Transverse colon (tissue), 4 donors: ENCODE results near the gene CDH11. TPM values are rescaled to one million over a fixed set of nuclear protein-coding genes. Genes with fewer than 3 reads are reported as not detected.

Experiments used
- DNase-seq: peaks from one replicate; pipeline ENCODE4 v3.0.0-alpha.2; 2019
- H3K27ac ChIP-seq, 4 donors: fragments of 200-600 bp; sonication (generic); 2 replicates each; pipeline ENCODE4 v1.5.1; 2016 to 2018; ENCODE audit warnings: inconsistent platforms in 4 of 4
- H3K27me3 ChIP-seq: fragments of 200-600 bp; sonication (generic); 2 replicates; pipeline ENCODE4 v1.5.1; 2017; ENCODE audit warnings: inconsistent platforms
- H3K36me3 ChIP-seq, 4 donors: fragments of 200-600 bp; sonication (generic); 2 replicates each; pipeline ENCODE4 v1.5.1; 2017 to 2019; ENCODE audit warnings: inconsistent platforms in 4 of 4
- H3K4me1 ChIP-seq, 4 donors: fragments of 200-600 bp; sonication (generic); 2 replicates each; pipeline ENCODE4 v1.5.1; 2017 to 2020; ENCODE audit warnings: inconsistent platforms in 4 of 4
- H3K4me3 ChIP-seq, 4 donors: fragments of 200-600 bp; sonication (generic); 1 replicate in 1 of 4; 2 replicates in 3 of 4; pipeline versions ENCODE4 v1.5.1 to v1.6.1; 2017 to 2019; ENCODE audit warnings: inconsistent platforms in 4 of 4
- H3K9me3 ChIP-seq, 2 donors: fragments of 200-600 bp; sonication (generic); 2 replicates each; pipeline ENCODE4 v1.5.1; 2017 to 2019; ENCODE audit warnings: inconsistent platforms in 2 of 2
- EP300 ChIP-seq: sonication (generic); formaldehyde crosslinking; IDR thresholded peaks from one replicate; pipeline ENCODE4 v1.6.1; 2017; ENCODE audit warnings: antibody characterized with exemption, low read depth
- POLR2A ChIP-seq: fragments of 450-650 bp; IDR thresholded peaks from one replicate; pipeline ENCODE4 v1.6.1; 2016; ENCODE audit warnings: antibody characterized with exemption, mild to moderate bottlenecking, moderate library complexity
- POLR2AphosphoS5 ChIP-seq, 3 donors: sonication (generic); formaldehyde crosslinking; IDR thresholded peaks; one replicate each; pipeline ENCODE4 v1.6.1; 2016; ENCODE audit warnings: antibody characterized with exemption in 3 of 3
- WGBS, 2 donors: methylation state at CpG; one replicate each; pipeline ENCODE4 v1.1.5; 2018; ENCODE audit warnings: low coverage in 1 of 2; 5-methylcytosine and 5-hydroxymethylcytosine counted together
- in situ Hi-C, 4 donors: fragments of 200-750 bp; cut with MboI; loops; one replicate each; pipeline versions ENCODE4 v1.15.0 to v1.15.1; 2017; ENCODE audit warnings: low sequenced_read_pairs in 3 of 4, low pct_ligation_motif_present in 1 of 4, low pct_unique_long_range_greater_than_20kb in 1 of 4
- intact Hi-C: fragments of 100-400 bp; cut with DNase I; formaldehyde crosslinking; loops from one replicate; pipeline ENCODE4 v1.15.1; 2023; ENCODE audit warnings: low total_unique reads
- total RNA-seq, 4 donors: library from RNA; depleted of rRNA; stranded (reverse); fragments of >200 nt; gene quantifications; one replicate each; pipeline ENCODE4 v1.1.0, GENCODE V29; 2016
- TF ChIP-seq, protein P1 (sequence below), 5 experiments: fragments of 200-600 bp in 3 of 5; fragments of 450-650 bp in 2 of 5; sonication (generic) in 3 of 5; IDR thresholded peaks; 1 replicate in 2 of 5; 2 replicates in 3 of 5; pipeline ENCODE4 v1.5.1; 2016 to 2017; ENCODE audit warnings: antibody characterized with exemption in 5 of 5, inconsistent platforms in 3 of 5, mild to moderate bottlenecking in 2 of 5, moderate library complexity in 1 of 5

CDH11 gene
- total RNA-seq, 4 donors from 2014 or later: 8.2 to 141 (median 9.2) TPM

DNA sequence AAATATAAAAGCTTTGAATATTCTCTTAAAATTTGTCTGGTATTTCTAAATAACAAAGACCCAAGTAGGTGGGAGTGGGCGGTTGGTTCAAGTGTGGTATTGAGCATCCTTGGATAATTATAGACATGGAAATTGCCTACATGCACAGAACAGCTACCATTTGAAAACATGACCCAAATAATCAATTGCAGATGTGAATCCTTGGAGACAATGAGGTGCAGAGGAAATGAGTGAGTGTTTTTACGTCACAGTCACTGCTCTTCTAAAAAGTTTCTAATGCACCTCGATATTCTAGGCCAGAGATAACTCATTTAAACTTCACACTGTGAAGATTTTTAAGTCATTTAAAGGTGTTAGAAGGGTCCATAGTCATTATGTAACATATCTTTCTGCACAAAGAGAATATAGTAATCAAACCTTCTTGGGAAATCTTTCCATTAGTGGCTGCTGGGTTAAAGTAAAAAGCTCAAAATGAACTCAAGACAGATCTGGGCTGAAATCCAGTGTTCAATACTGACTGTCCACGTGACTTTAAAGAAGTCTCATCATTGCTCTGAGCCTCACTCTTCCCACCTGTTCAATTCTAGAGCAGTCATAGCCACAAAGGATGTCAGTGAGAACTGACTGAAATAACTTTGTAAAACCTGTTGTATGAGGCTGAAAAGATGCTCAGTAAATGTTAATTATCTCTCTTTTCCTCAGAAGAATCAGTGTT lies 144.5 kb downstream of the CDH11 start:
- H3K9me3 ChIP-seq: no peaks in the 10 kb centered on the region

GRCh38 chr16:64975821-64976220 lies 146.0 kb downstream of the CDH11 start:
- in situ Hi-C loops: no loop called here
- no peak for DNase-seq

More for the DNA sequence above, 144.5 kb downstream of the CDH11 start:
- intact Hi-C loops (no loop called here), in situ Hi-C loops (no loop called here)
- Histone ChIP-seq H3K4me1 (no peaks in the 10 kb centered on the region), H3K36me3 (no peaks in the 10 kb centered on the region), H3K27me3 (no peaks in the 10 kb centered on the region), H3K4me3 (no peak overlapping the region), H3K27ac (no peak overlapping the region)
- no peak for DNase-seq
- 62 to 70% methylated on average over 4 of the region's 4 CpGs for WGBS, 2 donors
- TF ChIP-seq POLR2AphosphoS5 (IDR thresholded peaks at IDR 0.05): no peak
- no peak for TF ChIP-seq POLR2A
- TF ChIP-seq, protein P1, sequence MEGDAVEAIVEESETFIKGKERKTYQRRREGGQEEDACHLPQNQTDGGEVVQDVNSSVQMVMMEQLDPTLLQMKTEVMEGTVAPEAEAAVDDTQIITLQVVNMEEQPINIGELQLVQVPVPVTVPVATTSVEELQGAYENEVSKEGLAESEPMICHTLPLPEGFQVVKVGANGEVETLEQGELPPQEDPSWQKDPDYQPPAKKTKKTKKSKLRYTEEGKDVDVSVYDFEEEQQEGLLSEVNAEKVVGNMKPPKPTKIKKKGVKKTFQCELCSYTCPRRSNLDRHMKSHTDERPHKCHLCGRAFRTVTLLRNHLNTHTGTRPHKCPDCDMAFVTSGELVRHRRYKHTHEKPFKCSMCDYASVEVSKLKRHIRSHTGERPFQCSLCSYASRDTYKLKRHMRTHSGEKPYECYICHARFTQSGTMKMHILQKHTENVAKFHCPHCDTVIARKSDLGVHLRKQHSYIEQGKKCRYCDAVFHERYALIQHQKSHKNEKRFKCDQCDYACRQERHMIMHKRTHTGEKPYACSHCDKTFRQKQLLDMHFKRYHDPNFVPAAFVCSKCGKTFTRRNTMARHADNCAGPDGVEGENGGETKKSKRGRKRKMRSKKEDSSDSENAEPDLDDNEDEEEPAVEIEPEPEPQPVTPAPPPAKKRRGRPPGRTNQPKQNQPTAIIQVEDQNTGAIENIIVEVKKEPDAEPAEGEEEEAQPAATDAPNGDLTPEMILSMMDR (IDR thresholded peaks at IDR 0.05): no peak
- no peak for TF ChIP-seq EP300

DNA sequence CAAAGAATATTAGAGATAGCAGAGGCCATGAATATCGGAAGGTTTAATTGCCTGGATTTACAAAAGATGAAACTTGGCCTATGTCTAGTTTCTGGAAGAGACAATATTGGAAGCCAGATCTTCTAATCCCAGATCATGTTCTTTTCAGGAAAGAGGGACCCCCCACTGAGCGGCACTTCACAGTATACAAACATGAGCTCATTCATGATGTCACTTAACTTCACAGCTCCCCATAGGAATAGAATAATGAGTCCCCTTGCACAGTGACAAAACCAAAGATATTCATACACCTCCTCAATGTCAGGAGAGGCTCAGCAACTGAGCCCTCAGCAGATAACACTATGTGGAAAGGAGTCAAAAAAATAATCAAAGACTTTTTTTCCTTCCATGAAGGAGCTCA lies 147.5 kb downstream of the CDH11 start:
- Histone ChIP-seq H3K27ac (no peak overlapping the region), H3K27me3 (no peaks in the 10 kb centered on the region), H3K9me3 (no peaks in the 10 kb centered on the region), H3K4me1 (no peaks in the 10 kb centered on the region), H3K4me3 (no peak overlapping the region), H3K36me3 (peaks cover 0 to 4% (median 0%) of the 10 kb centered on the region in 4 donors)
- intact Hi-C loops: no loop called here
- WGBS, 2 donors: 78 to 84% methylated on average over 1 to 2 of the region's 2 CpGs
- in situ Hi-C loops: no loop called here
- no peak for DNase-seq
- TF ChIP-seq EP300 (no peak), POLR2A (no peak), POLR2AphosphoS5 (IDR thresholded peaks at IDR 0.05) (no peak)
- TF ChIP-seq, protein P1 (IDR thresholded peaks at IDR 0.05): no peak

More at GRCh38 chr16:64975821-64976220, 146.0 kb downstream of the CDH11 start:
- no peaks in the 10 kb centered on the region for H3K27me3 ChIP-seq
- no peaks in the 10 kb centered on the region for H3K9me3 ChIP-seq
- H3K4me3 ChIP-seq: no peak overlapping the region
- H3K36me3 ChIP-seq: peaks cover 0 to 4% (median 0%) of the 10 kb centered on the region in 4 donors
- intact Hi-C loops: no loop called here
- WGBS, 2 donors: 80 to 100% methylated on average over 1 of the region's 1 CpG
- H3K27ac ChIP-seq: no peak overlapping the region
- TF ChIP-seq EP300: no peak
- TF ChIP-seq POLR2A: no peak
- TF ChIP-seq POLR2AphosphoS5 (IDR thresholded peaks at IDR 0.05): no peak
- TF ChIP-seq, protein P1 (IDR thresholded peaks at IDR 0.05): no peak
- H3K4me1 ChIP-seq: no peaks in the 10 kb centered on the region

GRCh38 chr16:64973171-64973570 lies 148.7 kb downstream of the CDH11 start:
- TF ChIP-seq, protein P1 (IDR thresholded peaks at IDR 0.05): no peak
- TF ChIP-seq EP300 (no peak), POLR2A (no peak), POLR2AphosphoS5 (IDR thresholded peaks at IDR 0.05) (no peak)
- Histone ChIP-seq H3K36me3 (peaks cover 0 to 4% (median 0%) of the 10 kb centered on the region in 4 donors), H3K4me1 (no peaks in the 10 kb centered on the region), H3K9me3 (no peaks in the 10 kb centered on the region), H3K27me3 (no peaks in the 10 kb centered on the region), H3K27ac (no peak overlapping the region), H3K4me3 (no peak overlapping the region)
- no peak for DNase-seq
- WGBS, 2 donors: 60 to 100% methylated on average over 1 to 2 of the region's 2 CpGs
- intact Hi-C loops: no loop called here
- in situ Hi-C loops: no loop called here
